UCSD-AML1 (cell line): Measurements from ENCODE around the gene UFC1.

Experiments used
- DNase-seq: peaks from one replicate; lab custom pipeline; 2025; ENCODE audit not compliant: unreplicated experiment; lab: John Stamatoyannopoulos, UW

The UFC1 gene

DNA sequence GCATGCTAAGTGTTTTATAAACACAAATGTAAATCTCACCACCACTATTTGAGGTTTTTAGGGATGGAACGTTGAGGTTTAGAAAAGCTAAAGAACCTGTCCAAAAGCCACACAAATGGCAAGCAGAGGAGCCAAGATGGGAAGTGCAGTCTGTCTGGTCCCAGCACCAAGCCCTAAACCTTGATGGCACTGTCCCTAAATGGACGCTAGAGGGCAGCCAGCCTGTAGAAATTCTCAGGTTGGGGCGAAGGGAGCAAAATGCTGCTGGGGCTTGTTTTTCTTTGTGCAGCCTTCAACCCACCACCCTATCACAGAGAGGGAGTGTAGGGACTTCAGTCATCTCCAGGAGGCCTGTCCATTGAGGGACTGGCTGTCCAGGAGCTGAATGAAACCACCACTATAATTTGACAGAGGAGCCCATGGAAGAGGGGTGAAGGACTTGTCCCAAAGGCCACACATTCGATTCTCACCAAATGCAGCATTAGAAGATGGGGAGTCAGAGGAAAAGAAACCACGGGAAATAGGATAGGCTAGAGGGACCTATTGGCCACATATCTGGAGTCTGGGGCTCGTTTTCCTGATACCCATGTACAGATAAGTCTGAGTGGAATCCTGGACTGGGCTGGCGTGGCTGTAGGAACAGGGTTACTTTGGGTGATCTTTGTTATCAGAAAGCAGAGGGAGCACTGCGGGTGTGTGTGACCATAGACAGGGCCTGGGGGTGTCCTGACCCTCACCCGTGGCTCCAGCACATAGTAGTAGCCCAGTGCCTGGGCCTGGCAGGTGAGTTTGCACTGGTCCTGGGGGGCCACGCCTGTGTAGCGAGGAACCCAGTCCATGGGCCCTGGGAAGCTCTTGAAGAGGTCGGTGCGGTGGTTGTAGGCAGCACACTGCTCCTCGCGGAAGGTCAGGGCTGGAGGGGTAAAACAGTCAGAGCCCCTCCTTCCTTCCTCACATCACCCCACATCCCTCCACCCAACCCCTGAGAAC is 39.0 kb downstream of the UFC1 start:
- peak; percentile 60 for DNase-seq

DNA sequence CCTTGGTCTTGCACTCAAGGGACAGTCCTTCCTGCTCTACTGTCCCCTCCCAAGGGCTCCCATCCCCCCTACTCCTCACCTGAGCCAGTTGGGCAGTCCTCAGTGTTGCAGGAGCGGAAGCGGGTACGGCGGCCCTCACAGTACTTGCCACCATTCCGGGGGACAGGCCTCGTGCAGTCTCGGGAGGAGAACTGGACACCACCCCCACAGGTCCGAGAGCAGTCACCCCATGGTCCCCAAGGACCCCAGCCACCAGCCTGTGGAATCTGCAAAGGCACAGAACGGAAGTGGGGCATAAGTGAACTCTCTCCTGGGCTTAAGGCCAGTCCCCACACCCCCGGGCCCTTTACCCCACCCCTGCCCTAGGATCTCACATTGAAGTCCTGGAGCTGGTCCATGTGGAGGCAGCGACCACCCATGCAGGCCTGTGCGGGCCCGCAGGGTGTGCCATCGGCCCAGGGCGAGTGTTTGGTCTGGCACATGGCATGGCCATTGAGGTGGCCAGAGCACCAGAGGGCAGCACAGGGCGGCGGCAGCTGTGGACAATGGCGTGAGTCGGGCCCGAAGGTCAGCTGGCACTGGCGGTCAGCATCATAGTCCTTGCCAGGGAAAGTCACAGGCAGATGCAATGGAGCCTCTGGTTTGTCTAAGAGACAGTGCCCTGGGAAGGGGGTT is 39.9 kb downstream of the UFC1 start:
- DNase-seq, result no peak

DNA sequence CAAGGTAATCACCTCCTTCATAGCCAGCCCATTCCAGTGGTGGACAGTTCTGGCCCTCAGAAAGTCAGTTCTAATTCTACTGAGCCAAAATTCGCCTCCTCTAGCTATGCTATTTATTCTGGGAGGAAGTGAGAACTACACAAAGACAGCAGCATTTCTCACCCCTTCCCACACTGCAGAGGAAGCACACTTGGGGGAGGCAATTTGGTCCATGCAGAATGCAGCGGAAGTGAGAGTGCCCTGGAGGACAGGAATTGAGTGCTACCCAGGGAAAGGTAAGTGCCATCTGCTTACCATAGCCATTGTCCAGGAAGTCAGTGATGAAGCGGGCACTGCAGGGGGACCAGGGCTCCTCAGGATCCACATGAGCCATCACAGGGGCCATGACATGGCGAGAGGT is 41.4 kb downstream of the UFC1 start:
- DNase-seq, result no peak

DNA sequence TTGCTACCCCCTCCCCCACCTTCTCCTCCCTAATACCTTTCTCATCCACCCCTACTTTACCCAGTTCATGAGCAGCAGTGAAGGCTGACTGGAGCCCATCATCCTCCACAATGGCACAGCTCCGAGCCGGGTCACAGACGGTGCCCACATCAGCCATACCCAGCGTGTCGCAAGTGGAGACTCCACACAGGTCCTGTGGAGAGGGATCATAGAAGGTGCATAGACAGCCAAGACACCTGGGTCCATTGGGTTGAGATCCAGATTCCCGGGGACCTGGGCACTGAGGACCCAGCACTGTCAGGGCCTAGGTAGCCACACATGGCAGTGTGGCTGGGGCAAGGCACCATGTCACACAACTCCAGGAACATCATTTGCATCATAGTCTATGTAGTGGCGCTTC is 42.3 kb downstream of the UFC1 start:
- no peak for DNase-seq

DNA sequence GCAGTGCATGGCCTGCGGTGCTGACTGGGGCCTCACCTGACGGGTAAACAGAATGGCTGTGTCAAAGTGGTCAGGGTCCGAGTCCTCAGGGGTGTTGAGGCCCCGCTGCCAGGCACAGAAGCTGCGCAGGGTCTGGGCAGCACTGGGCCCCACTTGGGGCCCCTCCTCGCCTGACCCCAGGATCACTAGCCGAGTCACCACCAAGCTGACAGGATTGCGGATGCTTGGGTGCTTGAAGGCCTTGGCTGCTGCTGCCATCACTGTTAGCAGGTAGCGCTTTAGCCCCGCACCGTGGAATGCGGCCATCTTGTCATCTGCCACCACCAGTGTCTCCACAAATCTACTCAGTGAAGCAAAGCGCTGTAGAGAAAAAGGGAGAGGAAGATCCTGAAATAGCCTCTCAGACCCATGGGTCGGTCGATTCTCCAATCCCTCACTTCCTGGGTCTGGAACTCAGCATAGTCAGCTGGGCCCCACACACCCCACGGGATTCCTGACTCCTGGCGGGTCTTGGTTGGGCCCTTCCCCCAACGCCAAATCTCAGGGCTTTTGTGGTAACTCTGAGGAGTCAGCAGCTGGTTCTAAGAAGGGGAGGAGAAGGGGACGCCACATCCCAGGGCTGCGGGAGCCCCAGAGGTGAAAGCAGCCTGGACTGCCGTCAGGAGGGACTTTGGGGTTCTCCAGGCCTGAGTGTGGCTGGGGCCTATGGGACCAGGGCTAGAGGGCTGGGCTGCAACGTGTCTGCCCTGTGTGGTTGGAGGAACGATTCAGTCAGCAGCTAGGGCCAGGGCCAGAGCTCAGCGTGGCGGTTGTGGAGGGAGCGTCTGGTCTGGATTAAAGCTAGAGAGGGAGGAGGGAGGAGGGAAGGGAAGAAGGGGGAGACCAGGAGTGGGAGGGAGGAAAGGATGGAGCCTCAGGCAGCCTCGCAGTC is 43.0 kb downstream of the UFC1 start:
- DNase-seq, result no peak

DNA sequence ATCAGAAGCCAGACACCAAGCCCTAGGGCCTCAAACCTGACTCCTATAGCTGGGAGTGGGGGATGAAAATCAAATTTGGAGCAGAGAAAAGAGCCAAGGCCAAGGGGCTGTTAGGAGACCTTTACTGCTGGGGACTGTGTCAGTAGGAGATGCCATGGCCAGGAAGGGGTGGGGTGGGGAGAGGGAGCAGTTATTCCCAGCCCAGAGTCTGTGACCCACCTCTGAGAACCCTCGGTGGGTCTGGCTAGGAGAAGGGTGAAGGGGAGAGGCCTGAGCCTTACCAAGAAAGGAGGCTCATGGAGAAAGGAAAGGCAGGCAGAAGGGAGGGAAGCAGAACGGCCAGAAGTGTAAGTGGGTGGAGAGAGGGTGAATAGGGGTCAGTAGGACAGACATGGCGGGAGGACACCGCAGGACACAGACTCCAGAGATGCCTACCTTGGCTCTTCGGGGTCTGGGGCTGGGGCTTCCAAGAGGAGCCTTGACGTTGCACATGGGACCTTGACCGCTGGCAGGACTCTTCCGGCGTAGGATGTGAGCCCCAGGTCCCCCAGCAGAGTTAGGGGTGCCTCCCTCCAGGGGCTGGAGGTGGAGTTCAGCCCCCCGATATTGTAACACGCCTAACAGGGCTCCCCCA is 43.9 kb downstream of the UFC1 start:
- no peak for DNase-seq

DNA sequence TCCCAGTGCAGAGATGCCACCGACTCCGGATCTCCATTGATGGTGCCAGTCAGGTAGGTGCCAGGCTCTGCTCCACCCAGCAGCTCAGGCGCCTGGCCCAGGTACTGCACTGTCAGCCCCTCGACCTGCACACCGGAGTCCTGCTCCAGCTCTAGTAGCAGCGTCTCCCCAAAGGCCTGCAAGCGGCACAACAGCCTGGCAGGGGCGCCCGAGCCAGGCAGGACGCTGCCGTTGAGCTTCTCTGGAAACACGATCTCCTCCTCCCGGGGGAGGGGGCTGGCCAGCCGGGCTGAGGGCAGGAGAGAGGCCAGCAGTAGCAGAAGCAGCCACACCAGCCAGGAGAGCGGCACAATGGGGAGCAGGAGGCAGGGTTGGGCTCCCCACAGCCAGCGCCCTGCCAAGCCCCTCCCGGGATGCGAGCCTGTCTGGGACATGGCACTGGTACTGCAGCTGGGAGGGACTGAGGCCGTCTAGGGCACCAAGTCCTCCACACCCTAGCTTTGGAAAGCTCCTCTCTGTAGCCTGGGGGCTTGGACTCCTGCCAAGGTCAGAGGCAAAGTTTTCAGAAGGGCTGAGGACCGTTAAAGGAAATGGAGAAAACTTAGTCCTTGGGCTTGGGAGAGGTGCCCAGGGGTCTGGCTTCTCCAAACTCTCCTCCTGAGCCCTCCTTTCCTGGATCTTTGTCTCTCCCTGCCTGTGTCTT is 44.6 kb downstream of the UFC1 start:
- DNase-seq, result peak; percentile 53

DNA sequence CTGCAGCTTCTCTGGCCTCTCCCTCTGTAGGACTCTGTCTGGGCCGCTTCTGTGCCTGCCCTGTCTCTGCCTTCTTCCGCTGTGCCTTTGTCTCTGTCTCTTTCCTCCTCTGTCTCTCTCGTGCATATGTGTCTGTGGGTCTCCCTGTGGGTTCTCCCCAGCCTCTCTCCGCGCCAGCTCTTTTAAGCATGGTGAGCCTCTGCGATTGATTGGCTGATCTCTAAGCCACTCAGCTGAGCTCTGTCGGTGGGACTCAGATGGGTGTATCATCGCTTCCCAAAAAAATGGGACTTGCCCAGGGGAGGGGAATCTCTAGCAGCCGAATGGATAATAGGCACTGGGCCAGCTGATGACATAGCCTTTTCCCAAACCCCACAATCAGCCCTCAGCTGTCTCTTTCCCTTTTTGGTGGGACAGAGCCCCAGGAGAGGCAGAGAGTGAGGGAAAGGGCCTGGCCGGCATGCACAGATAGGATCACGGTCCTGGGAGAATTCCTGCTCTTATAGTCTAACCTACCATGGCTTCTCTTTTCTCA is 45.2 kb downstream of the UFC1 start, which contains the start of gene ADAMTS4:
TSS of gene ADAMTS4 (minus strand) at position 158 of the 535 bp plus-strand sequence. CDS start 427 bp downstream, outside the sequence.
- DNase-seq, result peak; percentile 76

DNA sequence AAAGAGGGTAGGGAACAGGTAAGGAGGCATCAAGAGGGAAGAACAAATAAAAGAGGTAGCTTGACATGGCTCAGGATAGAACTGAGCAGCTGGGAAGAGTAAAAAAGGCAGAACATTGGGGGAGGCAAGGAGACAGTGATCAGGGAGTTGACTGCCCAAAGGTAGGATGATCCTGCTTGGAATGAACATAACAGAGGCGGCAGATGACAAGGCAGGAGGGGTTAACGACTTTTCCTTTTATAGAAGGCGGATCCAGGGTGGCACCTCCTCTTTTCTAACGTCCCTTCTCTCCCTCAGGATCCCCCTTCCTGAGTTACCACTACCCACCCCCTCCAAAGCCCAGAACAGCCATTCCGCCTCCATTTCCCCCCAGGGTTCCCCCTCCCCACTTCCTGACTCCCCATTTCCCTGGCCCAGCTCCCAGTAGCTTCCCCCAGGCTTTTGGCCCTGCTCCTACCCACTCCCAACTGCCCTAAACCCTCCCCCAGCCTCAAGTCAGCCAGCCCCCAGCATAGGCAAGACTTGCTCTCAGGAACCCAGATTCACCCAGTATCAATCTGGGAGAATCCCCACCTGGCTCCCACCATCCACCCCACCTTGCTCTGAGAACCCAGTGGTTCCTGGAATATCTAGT is 45.8 kb downstream of the UFC1 start:
- peak; percentile 37 for DNase-seq

DNA sequence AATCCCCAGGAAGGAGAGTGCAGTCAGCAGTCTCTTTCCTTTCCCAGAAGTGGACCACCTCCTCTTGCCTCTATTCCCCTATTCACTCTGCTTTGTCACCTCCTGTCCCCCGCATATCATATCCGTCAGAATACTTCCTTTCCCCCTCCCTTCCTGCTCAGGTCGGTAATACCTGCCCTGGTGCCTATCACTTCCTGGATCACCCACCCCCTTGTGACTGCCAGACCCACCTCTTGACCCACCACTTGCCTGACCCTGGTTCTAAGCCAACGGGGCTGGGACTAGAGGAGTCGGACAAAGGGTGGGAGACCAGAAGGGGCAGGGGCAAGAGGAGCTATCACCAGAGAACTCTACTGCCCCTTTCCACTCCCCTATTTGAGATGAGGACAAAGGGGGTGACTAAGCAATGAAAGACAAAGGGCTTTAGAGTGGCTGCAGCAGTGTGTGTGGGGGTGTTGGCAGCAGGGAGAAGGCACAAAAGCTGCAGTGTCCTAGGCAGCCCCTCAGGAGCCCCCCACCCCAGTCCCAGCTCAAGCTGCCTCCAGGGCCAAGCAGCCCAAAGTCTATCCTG is 46.7 kb downstream of the UFC1 start:
- peak; percentile 69 for DNase-seq

DNA sequence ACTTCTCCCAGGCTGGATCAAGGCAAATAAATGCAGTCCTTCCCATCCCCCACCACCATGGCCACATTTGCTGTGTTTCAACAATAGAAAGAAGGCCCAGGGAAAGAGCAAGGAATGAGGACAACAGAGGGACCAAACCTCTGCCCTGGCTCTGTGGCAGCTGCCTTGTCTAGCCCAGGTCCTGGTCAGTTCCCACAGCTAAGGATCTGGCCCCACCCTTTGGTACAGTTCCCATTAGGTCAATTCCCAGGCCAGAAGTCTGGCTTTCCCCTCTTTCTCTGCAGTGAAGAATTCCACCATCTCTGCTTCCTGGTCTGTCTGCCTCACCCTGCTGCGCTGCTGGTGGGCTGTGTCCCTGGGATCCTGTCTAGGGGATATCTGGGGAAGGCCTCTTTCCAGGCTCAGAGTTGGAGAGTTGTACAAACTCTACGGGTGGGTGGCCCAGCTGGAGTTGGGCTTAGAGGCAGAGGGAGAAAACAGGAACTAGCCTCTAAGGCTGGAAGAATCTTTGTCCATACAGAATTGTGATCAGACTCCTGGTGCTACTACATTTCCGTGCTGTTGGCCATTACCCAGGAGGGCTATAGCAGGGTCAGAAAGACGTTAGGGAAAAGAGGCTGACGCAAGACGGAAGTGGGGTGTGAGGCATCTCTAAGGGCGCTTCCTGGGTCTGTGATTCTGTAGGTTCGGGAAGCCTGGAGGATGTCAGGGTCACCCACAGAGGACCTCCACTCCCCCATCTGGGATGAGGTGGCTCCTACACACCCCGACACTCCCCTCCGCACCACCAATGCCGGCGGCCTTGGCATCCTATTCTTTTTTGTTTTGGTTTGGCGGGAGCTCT is 47.4 kb downstream of the UFC1 start:
- DNase-seq, result peak; percentile 76

DNA sequence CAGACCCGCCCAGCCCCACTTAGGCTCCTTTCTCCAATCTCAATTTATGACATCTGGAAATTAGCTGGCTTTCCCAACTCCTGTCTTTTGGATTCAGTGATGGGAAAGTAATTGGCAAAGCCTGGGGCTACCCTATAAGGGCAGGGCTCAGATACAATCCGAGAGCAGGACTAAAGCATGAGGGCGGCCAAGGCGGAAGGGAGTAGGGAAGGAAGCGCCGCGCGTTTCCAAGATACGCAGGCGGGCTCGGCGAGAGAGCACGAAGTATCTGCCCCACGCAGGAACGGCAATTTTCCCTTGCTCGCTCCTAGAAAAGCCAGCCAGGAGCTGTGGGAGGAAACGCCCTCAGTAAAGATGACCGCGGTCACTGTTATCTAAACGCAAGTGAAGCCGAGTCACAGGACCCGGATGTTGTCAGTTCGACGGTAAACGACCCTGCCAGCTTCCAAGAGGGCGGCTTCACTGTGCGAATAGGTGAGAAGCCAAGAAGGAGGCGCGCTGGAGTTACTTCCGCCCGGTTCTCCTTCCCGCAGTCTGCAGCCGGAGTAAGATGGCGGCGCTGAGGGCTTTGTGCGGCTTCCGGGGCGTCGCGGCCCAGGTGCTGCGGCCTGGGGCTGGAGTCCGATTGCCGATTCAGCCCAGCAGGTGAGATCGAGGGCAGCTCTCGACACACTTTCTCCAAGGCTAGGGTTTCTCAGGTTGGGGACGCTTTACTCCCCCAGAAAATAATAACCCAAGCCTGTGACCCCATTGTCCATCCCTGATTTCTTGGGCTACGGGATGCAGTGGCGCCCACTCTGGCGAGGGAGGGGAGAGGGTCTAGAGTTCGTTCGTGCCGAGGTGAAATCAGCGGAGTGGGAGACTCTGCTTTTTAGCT is 48.3 kb downstream of the UFC1 start, which contains the start of gene NDUFS2:
TSS of gene NDUFS2 (plus strand) at position 532 of the 877 bp plus-strand sequence. CDS start at position 551, 19 bp downstream.
- DNase-seq, result peak; percentile 94

DNA sequence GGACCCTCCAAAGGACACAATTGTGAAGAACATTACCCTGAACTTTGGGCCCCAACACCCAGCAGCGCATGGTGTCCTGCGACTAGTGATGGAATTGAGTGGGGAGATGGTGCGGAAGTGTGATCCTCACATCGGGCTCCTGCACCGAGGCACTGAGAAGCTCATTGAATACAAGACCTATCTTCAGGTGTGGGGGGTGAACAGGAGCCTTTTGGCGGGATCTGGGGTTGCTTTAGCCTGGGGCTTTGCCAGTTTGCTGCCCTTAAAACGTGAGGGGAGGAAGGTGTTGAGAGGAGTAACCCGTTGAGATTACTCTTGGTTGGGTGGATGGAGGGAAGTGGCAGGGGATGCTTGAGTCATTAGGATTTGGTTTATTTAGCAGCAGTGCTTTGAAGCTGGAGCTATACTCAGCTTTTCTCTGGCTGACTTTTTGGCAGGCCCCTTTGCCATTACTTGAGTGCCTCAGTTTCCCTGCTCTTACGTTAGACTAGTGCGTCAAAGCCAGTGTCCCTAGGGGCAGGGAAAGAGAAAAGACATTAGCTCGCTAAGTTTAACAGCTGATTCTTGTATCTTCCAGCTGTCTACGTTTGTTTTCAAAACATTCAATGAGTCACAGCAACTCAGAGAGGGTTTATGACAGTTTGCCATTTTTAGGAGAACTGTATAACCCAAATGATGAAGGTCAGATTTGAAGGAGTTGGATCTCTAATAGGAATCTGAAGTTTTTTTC is 52.8 kb downstream of the UFC1 start:
- no peak for DNase-seq

DNA sequence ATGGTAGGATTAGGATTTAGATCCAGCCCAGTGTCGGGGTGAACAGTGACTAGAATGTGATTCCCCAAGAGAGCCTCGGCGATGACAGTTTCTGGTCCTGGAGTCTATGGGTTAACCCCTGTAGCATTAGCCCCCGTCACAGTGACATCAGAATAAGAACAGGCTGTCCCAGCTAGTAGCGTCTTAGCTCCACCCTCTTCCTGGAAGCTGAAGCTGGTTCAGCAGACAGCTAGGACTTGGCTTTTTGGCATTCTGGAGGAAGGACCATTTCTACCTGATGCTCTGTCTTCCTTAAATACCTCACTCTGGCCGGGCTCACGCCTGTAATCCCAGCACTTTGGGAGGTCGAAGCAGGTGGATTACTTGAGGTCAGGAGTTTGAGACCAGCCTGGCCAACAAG is 53.4 kb downstream of the UFC1 start:
- DNase-seq, result no peak
